Measurements from ENCODE around the gene PLCD1. TPM values are rescaled to one million over a fixed set of nuclear protein-coding genes. Genes with fewer than 3 reads are reported as not detected.
"Not testable (repeated sequence)": the region's sequence is repeated elsewhere in the genome, so short reads cannot be mapped to it uniquely, and the experiment has no call there.

The PLCD1 gene
- total RNA-seq, 2 donors from 2014 or later: 8.7 to 15.5 TPM

GRCh38 chr3:38039899-38040261 is 10.4 kb upstream of the PLCD1 start:
- Histone ChIP-seq H3K36me3 (no peaks in the 10 kb centered on the region), H3K4me1 (peaks cover 0 to 18% of the 10 kb centered on the region in 2 donors), H3K9me3 (no peaks in the 10 kb centered on the region), H3K27me3 (no peaks in the 10 kb centered on the region), H3K4me3 (peak overlapping the region in 1 of 2 donors; percentile 59), H3K27ac (no peak overlapping the region)
- DNase-seq (ENCODE audit: low spot score): peak; percentile 89
- peak in 1 of 2 donors; percentile 53 for TF ChIP-seq CTCF (IDR thresholded peaks at IDR 0.05)

GRCh38 chr3:38039101-38039898 is 9.9 kb upstream of the PLCD1 start, which contains the start of gene DLEC1:
Gene DLEC1, plus strand, starts transcription at chr3:38039208. Its CDS starts 18 bp downstream, at chr3:38039226.
- Histone ChIP-seq H3K27ac (no peak within 1 kb of the TSS), H3K4me3 (peak within 1 kb of the TSS; percentile 33 to 59), H3K9me3 (no peaks in the 10 kb centered on the region), H3K27me3 (no peaks in the 10 kb centered on the region), H3K36me3 (no peaks in the 10 kb centered on the region), H3K4me1 (peaks cover 0 to 18% of the 10 kb centered on the region in 2 donors)
- peak; percentile 76 for DNase-seq (ENCODE audit: low spot score)
- no peak for TF ChIP-seq CTCF (IDR thresholded peaks at IDR 0.05)

GRCh38 chr3:38038447-38038911 is 9.0 kb upstream of the PLCD1 start:
- Histone ChIP-seq H3K4me3 (no peak overlapping the region), H3K9me3 (no peaks in the 10 kb centered on the region), H3K36me3 (no peaks in the 10 kb centered on the region), H3K4me1 (peaks cover 0 to 18% of the 10 kb centered on the region in 2 donors), H3K27ac (no peak overlapping the region), H3K27me3 (no peaks in the 10 kb centered on the region)
- no peak for TF ChIP-seq CTCF (IDR thresholded peaks at IDR 0.05)
- DNase-seq (ENCODE audit: low spot score): no peak

GRCh38 chr3:38036906-38037305 is 7.5 kb upstream of the PLCD1 start:
- DNase-seq (ENCODE audit: low spot score): no peak
- Histone ChIP-seq H3K27ac (no peak overlapping the region), H3K36me3 (no peaks in the 10 kb centered on the region), H3K4me3 (no peak overlapping the region), H3K27me3 (no peaks in the 10 kb centered on the region), H3K9me3 (no peaks in the 10 kb centered on the region), H3K4me1 (peaks cover 0 to 18% of the 10 kb centered on the region in 2 donors)
- no peak for TF ChIP-seq CTCF (IDR thresholded peaks at IDR 0.05)

GRCh38 chr3:38036286-38036685 is 6.8 kb upstream of the PLCD1 start:
- no peaks in the 10 kb centered on the region for H3K27me3 ChIP-seq
- H3K9me3 ChIP-seq: no peaks in the 10 kb centered on the region
- no peak overlapping the region for H3K4me3 ChIP-seq
- H3K36me3 ChIP-seq: no peaks in the 10 kb centered on the region
- no peak overlapping the region for H3K27ac ChIP-seq
- TF ChIP-seq CTCF (IDR thresholded peaks at IDR 0.05): no peak
- peaks cover 0 to 21% of the 10 kb centered on the region in 2 donors for H3K4me1 ChIP-seq
- no peak for DNase-seq (ENCODE audit: low spot score)

GRCh38 chr3:38034335-38034734 is 4.9 kb upstream of the PLCD1 start:
- not testable (repeated sequence) for H3K36me3 ChIP-seq; DNase-seq (ENCODE audit: low spot score); H3K27me3 ChIP-seq; H3K9me3 ChIP-seq; H3K4me3 ChIP-seq; H3K27ac ChIP-seq
- H3K4me1 ChIP-seq: peaks cover 0 to 25% of the 10 kb centered on the region in 2 donors

- H3K27me3 ChIP-seq; H3K27ac ChIP-seq; H3K4me3 ChIP-seq; H3K9me3 ChIP-seq; H3K36me3 ChIP-seq; DNase-seq (ENCODE audit: low spot score): not testable (repeated sequence)
- peaks cover 0 to 24% of the 10 kb centered on the region in 2 donors for H3K4me1 ChIP-seq
Observed at GRCh38 chr3:38033586-38033985, 4.1 kb upstream of the PLCD1 start.
